Measurements from ENCODE around the gene AKTIP. TPM values are rescaled to one million over a fixed set of nuclear protein-coding genes. Genes with fewer than 3 reads are reported as not detected.

The AKTIP gene
- polyA plus RNA-seq, 1 donor from 2014 or later: 68.6 TPM

GRCh38 chr16:53489755-53490154 lies 13.3 kb downstream of the AKTIP start:
- no peak overlapping the region for H2AFZ ChIP-seq (ENCODE audit: low read depth, low read length)
- no peaks in the 10 kb centered on the region for H3K9me3 ChIP-seq (ENCODE audit: low read length)
- H3K36me3 ChIP-seq (ENCODE audit: insufficient read depth, low read length): peaks cover 4% of the 10 kb centered on the region
- no peaks in the 10 kb centered on the region for H3F3A ChIP-seq (ENCODE audit: insufficient read depth, low read length, poor library complexity, severe bottlenecking)
- H4K20me1 ChIP-seq (ENCODE audit: insufficient read depth): no peaks in the 10 kb centered on the region
- H3K9me2 ChIP-seq (ENCODE audit: insufficient read depth, low read length): no peaks in the 10 kb centered on the region
- no peaks in the 10 kb centered on the region for H3K27me3 ChIP-seq (ENCODE audit: insufficient read depth, low read depth, low read length)
- H3K79me2 ChIP-seq (replicated peaks; ENCODE audit: insufficient read depth, low read length): no peaks in the 10 kb centered on the region
- no peak overlapping the region for H3K9ac ChIP-seq (ENCODE audit: low read length)
- H3K27ac ChIP-seq (ENCODE audit: low read length): no peak overlapping the region
- no peak overlapping the region for H3K4me2 ChIP-seq (ENCODE audit: low read length)
- TF ChIP-seq POLR2AphosphoS5 (IDR thresholded peaks at IDR 0.05): no peak
- TF ChIP-seq EP300 (conservative IDR thresholded peaks at IDR 0.05; ENCODE audit: poor library complexity, severe bottlenecking): no peak
- no peak for TF ChIP-seq EZH2 (IDR thresholded peaks at IDR 0.05; ENCODE audit: borderline replicate concordance, insufficient read depth, low read length, poor library complexity, severe bottlenecking)
- no peak for TF ChIP-seq MXI1 (conservative IDR thresholded peaks at IDR 0.05; ENCODE audit: poor library complexity, severe bottlenecking)
- no peak for TF ChIP-seq CTCF (IDR thresholded peaks at IDR 0.05; ENCODE audit: poor library complexity, severe bottlenecking)
- TF ChIP-seq RAD21 (conservative IDR thresholded peaks at IDR 0.05): no peak
- no peak for TF ChIP-seq TAF1 (IDR thresholded peaks at IDR 0.05; ENCODE audit: low read depth)
- no peak overlapping the region for H3K4me3 ChIP-seq (ENCODE audit: low read length)

DNA sequence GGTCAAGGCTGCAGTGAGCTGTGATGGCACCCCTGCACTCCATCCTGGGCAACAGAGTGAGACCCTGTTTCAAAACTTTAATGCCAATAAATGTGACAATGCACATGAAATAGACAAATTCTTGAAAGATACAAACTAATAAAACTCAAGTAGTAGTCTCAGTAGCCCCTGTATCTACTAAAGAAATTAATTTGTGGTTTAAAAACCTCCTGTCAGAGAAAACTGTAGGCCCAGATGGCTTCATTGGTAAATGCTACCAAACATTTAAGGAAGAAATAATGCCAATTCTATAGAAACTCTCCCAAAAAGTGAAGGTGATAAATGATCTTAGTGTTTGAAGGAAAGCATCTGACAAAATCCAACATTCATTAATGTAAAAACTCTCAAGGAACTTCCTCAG lies 16.8 kb downstream of the AKTIP start:
- Histone ChIP-seq H3K9ac (ENCODE audit: low read length) (no peak overlapping the region), H3K79me2 (replicated peaks; ENCODE audit: insufficient read depth, low read length) (no peaks in the 10 kb centered on the region), H3F3A (ENCODE audit: insufficient read depth, low read length, poor library complexity, severe bottlenecking) (no peaks in the 10 kb centered on the region), H3K36me3 (ENCODE audit: insufficient read depth, low read length) (peaks cover 15% of the 10 kb centered on the region), H3K27me3 (ENCODE audit: insufficient read depth, low read depth, low read length) (no peaks in the 10 kb centered on the region), H3K4me3 (ENCODE audit: low read length) (no peak overlapping the region), H2AFZ (ENCODE audit: low read depth, low read length) (no peak overlapping the region), H3K27ac (ENCODE audit: low read length) (no peak overlapping the region), H3K9me3 (ENCODE audit: low read length) (no peaks in the 10 kb centered on the region), H4K20me1 (ENCODE audit: insufficient read depth) (no peaks in the 10 kb centered on the region), H3K4me2 (ENCODE audit: low read length) (no peak overlapping the region), H3K9me2 (ENCODE audit: insufficient read depth, low read length) (no peaks in the 10 kb centered on the region)
- TF ChIP-seq CTCF (IDR thresholded peaks at IDR 0.05; ENCODE audit: poor library complexity, severe bottlenecking) (no peak), MXI1 (conservative IDR thresholded peaks at IDR 0.05; ENCODE audit: poor library complexity, severe bottlenecking) (no peak), TAF1 (IDR thresholded peaks at IDR 0.05; ENCODE audit: low read depth) (no peak), SMC3 (conservative IDR thresholded peaks at IDR 0.05; ENCODE audit: poor library complexity) (no peak), POLR2AphosphoS5 (IDR thresholded peaks at IDR 0.05) (no peak), RAD21 (conservative IDR thresholded peaks at IDR 0.05) (no peak)

GRCh38 chr16:53484542-53484941 lies 18.5 kb downstream of the AKTIP start:
- no peak overlapping the region for H3K9ac ChIP-seq (ENCODE audit: low read length)
- H3F3A ChIP-seq (ENCODE audit: insufficient read depth, low read length, poor library complexity, severe bottlenecking): no peaks in the 10 kb centered on the region
- H3K27me3 ChIP-seq (ENCODE audit: insufficient read depth, low read depth, low read length): no peaks in the 10 kb centered on the region
- no peaks in the 10 kb centered on the region for H3K9me2 ChIP-seq (ENCODE audit: insufficient read depth, low read length)
- TF ChIP-seq RAD21 (conservative IDR thresholded peaks at IDR 0.05) (no peak), EZH2 (IDR thresholded peaks at IDR 0.05; ENCODE audit: borderline replicate concordance, insufficient read depth, low read length, poor library complexity, severe bottlenecking) (no peak), SMC3 (conservative IDR thresholded peaks at IDR 0.05; ENCODE audit: poor library complexity) (no peak), POLR2AphosphoS5 (IDR thresholded peaks at IDR 0.05) (no peak), REST (IDR thresholded peaks at IDR 0.05; ENCODE audit: borderline replicate concordance) (no peak), CTCF (IDR thresholded peaks at IDR 0.05; ENCODE audit: poor library complexity, severe bottlenecking) (no peak), MXI1 (conservative IDR thresholded peaks at IDR 0.05; ENCODE audit: poor library complexity, severe bottlenecking) (no peak), TAF1 (IDR thresholded peaks at IDR 0.05; ENCODE audit: low read depth) (no peak), EP300 (conservative IDR thresholded peaks at IDR 0.05; ENCODE audit: poor library complexity, severe bottlenecking) (no peak)
- no peak overlapping the region for H3K4me3 ChIP-seq (ENCODE audit: low read length)
- no peaks in the 10 kb centered on the region for H4K20me1 ChIP-seq (ENCODE audit: insufficient read depth)
- H3K27ac ChIP-seq (ENCODE audit: low read length): no peak overlapping the region
- H2AFZ ChIP-seq (ENCODE audit: low read depth, low read length): no peak overlapping the region
- H3K9me3 ChIP-seq (ENCODE audit: low read length): no peaks in the 10 kb centered on the region
- H3K4me2 ChIP-seq (ENCODE audit: low read length): no peak overlapping the region
- peaks cover 24% of the 10 kb centered on the region for H3K36me3 ChIP-seq (ENCODE audit: insufficient read depth, low read length)
- no peaks in the 10 kb centered on the region for H3K79me2 ChIP-seq (replicated peaks; ENCODE audit: insufficient read depth, low read length)

Data from neural cell (in vitro differentiated cells).